PFSK-1 (cell line): ENCODE measurements around the gene APC2.

Experiments
- FOXP2 ChIP-seq: optimal IDR thresholded peaks from 2 replicates; pipeline ENCODE3; 2011; ENCODE audit warnings: borderline replicate concordance, control low read depth, inconsistent platforms; ENCODE audit not compliant: insufficient read depth; ENCODE audit errors: extremely low read length, extremely low read depth
- POLR2AphosphoS5 ChIP-seq: IDR thresholded peaks from 2 replicates; pipeline ENCODE4 v1.6.1; 2012; ENCODE audit warnings: low read depth, mild to moderate bottlenecking, control low read depth, low read length, moderate library complexity
- REST ChIP-seq, 2 experiments: IDR thresholded peaks; 2 replicates each; pipeline versions ENCODE4 v1.6.1 to v1.8.0; 2011 to 2012; ENCODE audit warnings: low read depth in 2 of 2, low read length in 2 of 2, control low read depth in 1 of 2, inconsistent platforms in 1 of 2, mild to moderate bottlenecking in 1 of 2, moderate library complexity in 1 of 2; ENCODE audit not compliant: insufficient read depth in 1 of 2
- SIN3A ChIP-seq: IDR thresholded peaks from 2 replicates; pipeline ENCODE4 v1.6.1; 2012; ENCODE audit warnings: mild to moderate bottlenecking, low read length, moderate library complexity, borderline replicate concordance; ENCODE audit not compliant: insufficient read depth
- TAF1 ChIP-seq: IDR thresholded peaks from 2 replicates; pipeline ENCODE4 v1.6.1; 2012; ENCODE audit warnings: low read length, control low read depth, borderline replicate concordance; ENCODE audit not compliant: insufficient read depth

GRCh38 chr19:1411255-1412191 lies 38.4 kb upstream of the APC2 start:
- TF ChIP-seq REST (IDR thresholded peaks at IDR 0.05; ENCODE audit: insufficient read depth in 1 of 2, low read depth in 2 of 2, low read length in 2 of 2): no peak
- no peak for TF ChIP-seq TAF1
- TF ChIP-seq POLR2AphosphoS5: no peak
- TF ChIP-seq SIN3A: no peak
- TF ChIP-seq FOXP2: no peak
